Activated naive CD8-positive, alpha-beta T cell (primary cell): Measurements from ENCODE around the gene SLC20A1.
"Not testable (repeated sequence)": the region's sequence is repeated elsewhere in the genome, so short reads cannot be mapped to it uniquely, and the experiment has no call there.

ENCODE experiments used
- H3K27ac Mint-ChIP-seq: one replicate; pipeline ENCODE4 v1.8.0; 2021; ENCODE audit warnings: mixed read lengths
- H3K27me3 Mint-ChIP-seq: one replicate; pipeline ENCODE4 v1.8.0; 2021; ENCODE audit warnings: mixed read lengths
- H3K36me3 Mint-ChIP-seq: one replicate; pipeline ENCODE4 v1.8.0; 2021; ENCODE audit warnings: mixed read lengths
- H3K4me1 Mint-ChIP-seq: one replicate; pipeline ENCODE4 v1.8.0; 2021; ENCODE audit warnings: low read depth, mixed read lengths
- H3K4me3 Mint-ChIP-seq: one replicate; pipeline ENCODE4 v1.8.0; 2021; ENCODE audit warnings: mild to moderate bottlenecking, mixed read lengths
- H3K9me3 Mint-ChIP-seq: one replicate; pipeline ENCODE4 v1.8.0; 2021; ENCODE audit warnings: low read depth, mixed read lengths

The SLC20A1 gene

GRCh38 chr2:112615798-112616197 is 29.9 kb upstream of the SLC20A1 start:
- H3K36me3 Mint-ChIP-seq, H3K27ac Mint-ChIP-seq, H3K27me3 Mint-ChIP-seq, H3K4me1 Mint-ChIP-seq, H3K4me3 Mint-ChIP-seq, H3K9me3 Mint-ChIP-seq: not testable (repeated sequence)

- no peaks in the 10 kb centered on the region for H3K9me3 Mint-ChIP-seq
- peaks cover 4% of the 10 kb centered on the region for H3K36me3 Mint-ChIP-seq
- H3K4me1 Mint-ChIP-seq = no peaks in the 10 kb centered on the region
- H3K27me3 Mint-ChIP-seq = peaks cover 1% of the 10 kb centered on the region
- H3K27ac Mint-ChIP-seq = no peak overlapping the region
- H3K4me3 Mint-ChIP-seq = no peak overlapping the region
These were observed 27.4 kb upstream of the SLC20A1 start for GRCh38 chr2:112618383-112618782.

- Mint-ChIP-seq H3K36me3 (no peaks in the 10 kb centered on the region), H3K4me3 (no peak overlapping the region), H3K9me3 (no peaks in the 10 kb centered on the region), H3K4me1 (peaks cover 25% of the 10 kb centered on the region), H3K27ac (no peak overlapping the region), H3K27me3 (no peaks in the 10 kb centered on the region)
These were observed 23.8 kb upstream of the SLC20A1 start for GRCh38 chr2:112621790-112622527.

GRCh38 chr2:112622528-112622849 is 23.2 kb upstream of the SLC20A1 start:
- no peaks in the 10 kb centered on the region for H3K27me3 Mint-ChIP-seq
- no peak overlapping the region for H3K27ac Mint-ChIP-seq
- no peak overlapping the region for H3K4me3 Mint-ChIP-seq
- peaks cover 30% of the 10 kb centered on the region for H3K4me1 Mint-ChIP-seq
- H3K36me3 Mint-ChIP-seq = no peaks in the 10 kb centered on the region
- H3K9me3 Mint-ChIP-seq = no peaks in the 10 kb centered on the region

DNA sequence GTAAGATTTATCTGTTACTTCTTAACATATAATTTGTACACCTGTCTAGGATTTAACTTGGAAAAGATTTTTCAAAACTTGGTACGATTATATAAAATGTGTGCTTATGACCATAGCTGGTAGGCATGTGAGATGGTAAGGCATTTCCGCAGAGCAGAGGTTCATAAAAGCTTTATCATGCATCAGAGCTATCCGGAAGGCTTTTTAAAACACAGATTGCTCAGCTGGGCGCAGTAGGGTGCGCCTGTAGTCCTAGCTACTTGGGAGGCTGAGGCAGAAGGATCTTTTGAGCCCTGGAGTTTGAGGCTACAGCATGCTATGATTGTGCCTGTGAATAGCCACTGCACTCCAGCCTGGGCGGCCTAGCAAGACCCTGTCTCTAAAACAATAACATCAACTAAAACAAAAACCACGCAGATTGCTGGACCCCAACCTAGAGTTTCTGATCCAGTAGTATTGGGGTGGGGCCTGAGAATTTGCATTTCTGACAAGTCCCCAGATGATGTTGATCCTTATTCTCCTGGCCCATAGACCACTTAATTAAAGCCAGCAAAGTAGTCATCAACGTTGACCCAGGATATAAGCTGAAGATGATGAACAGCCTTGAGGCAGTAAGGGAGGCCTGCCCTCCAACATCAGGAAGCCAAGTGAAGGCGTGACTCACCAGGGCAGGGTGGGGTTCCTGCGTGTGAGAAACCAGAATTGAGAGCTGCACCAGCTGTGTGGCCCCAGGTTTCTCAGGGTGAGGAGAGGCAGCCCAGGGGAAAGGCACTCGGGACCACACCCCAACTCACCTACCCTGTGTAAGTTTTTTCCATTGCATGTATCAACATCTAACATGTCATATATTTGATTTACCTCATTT is 21.6 kb upstream of the SLC20A1 start:
- H3K27me3 Mint-ChIP-seq = no peaks in the 10 kb centered on the region
- no peak overlapping the region for H3K27ac Mint-ChIP-seq
- no peaks in the 10 kb centered on the region for H3K9me3 Mint-ChIP-seq
- peaks cover 42% of the 10 kb centered on the region for H3K4me1 Mint-ChIP-seq
- H3K36me3 Mint-ChIP-seq = no peaks in the 10 kb centered on the region
- H3K4me3 Mint-ChIP-seq = peak overlapping the region; percentile 42

- H3K27me3 Mint-ChIP-seq = no peaks in the 10 kb centered on the region
- H3K36me3 Mint-ChIP-seq = no peaks in the 10 kb centered on the region
- H3K27ac Mint-ChIP-seq = no peak overlapping the region
- peaks cover 55% of the 10 kb centered on the region for H3K4me1 Mint-ChIP-seq
- peak overlapping the region; percentile 13 for H3K4me3 Mint-ChIP-seq
- H3K9me3 Mint-ChIP-seq = no peaks in the 10 kb centered on the region
These were observed 20.1 kb upstream of the SLC20A1 start for GRCh38 chr2:112625474-112626114.

- Mint-ChIP-seq H3K4me1 (peaks cover 66% of the 10 kb centered on the region), H3K36me3 (no peaks in the 10 kb centered on the region), H3K9me3 (no peaks in the 10 kb centered on the region), H3K27me3 (no peaks in the 10 kb centered on the region), H3K4me3 (peak overlapping the region; percentile 52), H3K27ac (peak overlapping the region; percentile 22)
These were observed 19.1 kb upstream of the SLC20A1 start for GRCh38 chr2:112626604-112627059.

DNA sequence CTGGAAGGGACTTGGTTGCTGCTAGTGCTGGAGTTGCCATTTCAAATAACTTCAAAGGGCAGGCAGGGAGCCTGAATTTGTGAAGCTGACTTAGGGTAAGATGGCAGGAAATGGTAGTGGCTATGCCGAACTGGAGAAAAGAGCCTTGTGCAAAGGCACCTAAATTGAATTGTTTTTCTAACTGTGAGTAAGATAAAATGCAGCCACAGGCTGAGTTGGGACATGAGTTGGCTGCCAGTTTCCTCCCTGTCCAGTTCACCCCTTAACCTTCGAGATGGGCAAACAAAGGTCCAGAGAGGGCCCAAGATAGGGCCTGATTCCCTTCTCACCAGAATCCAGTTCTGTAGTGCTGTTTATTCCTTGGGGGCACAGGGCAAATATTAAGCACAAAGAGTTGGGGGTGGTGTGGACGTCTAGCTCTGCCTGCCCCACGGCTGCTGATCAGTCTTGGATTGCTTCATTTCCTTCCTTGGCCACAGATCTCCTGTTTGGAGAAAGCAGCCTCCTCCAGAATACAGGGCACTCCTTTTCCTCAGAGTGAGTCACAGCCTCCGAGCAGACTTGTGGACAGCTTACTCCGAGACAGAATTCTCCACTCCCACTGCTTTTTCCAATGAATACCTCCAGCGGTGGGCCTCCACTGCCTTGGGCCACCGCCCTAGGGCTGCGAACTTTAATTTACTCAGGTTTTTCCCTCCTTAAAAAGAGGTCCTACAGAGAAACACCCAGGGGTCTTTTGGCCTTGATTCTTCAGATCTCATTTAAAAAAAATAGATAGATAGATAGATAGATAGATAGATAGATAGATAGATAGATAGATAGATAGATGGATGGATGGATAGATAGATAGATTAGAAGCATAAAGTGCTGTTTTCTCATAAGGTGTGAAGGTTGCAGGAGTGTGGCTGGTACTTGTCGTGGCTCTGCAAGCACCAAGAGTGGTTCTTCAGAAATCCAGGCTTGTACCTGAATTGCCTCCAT is 18.4 kb upstream of the SLC20A1 start:
- peaks cover 72% of the 10 kb centered on the region for H3K4me1 Mint-ChIP-seq
- H3K27ac Mint-ChIP-seq = peak overlapping the region; percentile 22
- H3K36me3 Mint-ChIP-seq = no peaks in the 10 kb centered on the region
- no peaks in the 10 kb centered on the region for H3K27me3 Mint-ChIP-seq
- no peaks in the 10 kb centered on the region for H3K9me3 Mint-ChIP-seq
- peak overlapping the region; percentile 52 for H3K4me3 Mint-ChIP-seq

- H3K27me3 Mint-ChIP-seq = no peaks in the 10 kb centered on the region
- H3K27ac Mint-ChIP-seq = peak overlapping the region; percentile 46
- H3K9me3 Mint-ChIP-seq = no peaks in the 10 kb centered on the region
- H3K36me3 Mint-ChIP-seq = no peaks in the 10 kb centered on the region
- peaks cover 82% of the 10 kb centered on the region for H3K4me1 Mint-ChIP-seq
- peak overlapping the region; percentile 13 for H3K4me3 Mint-ChIP-seq
These were observed 16.5 kb upstream of the SLC20A1 start for GRCh38 chr2:112629224-112629623.

GRCh38 chr2:112629823-112630222 is 15.9 kb upstream of the SLC20A1 start:
- Mint-ChIP-seq H3K36me3 (no peaks in the 10 kb centered on the region), H3K4me3 (peak overlapping the region; percentile 27), H3K27me3 (no peaks in the 10 kb centered on the region), H3K9me3 (no peaks in the 10 kb centered on the region), H3K27ac (peak overlapping the region; percentile 46), H3K4me1 (peaks cover 82% of the 10 kb centered on the region)

DNA sequence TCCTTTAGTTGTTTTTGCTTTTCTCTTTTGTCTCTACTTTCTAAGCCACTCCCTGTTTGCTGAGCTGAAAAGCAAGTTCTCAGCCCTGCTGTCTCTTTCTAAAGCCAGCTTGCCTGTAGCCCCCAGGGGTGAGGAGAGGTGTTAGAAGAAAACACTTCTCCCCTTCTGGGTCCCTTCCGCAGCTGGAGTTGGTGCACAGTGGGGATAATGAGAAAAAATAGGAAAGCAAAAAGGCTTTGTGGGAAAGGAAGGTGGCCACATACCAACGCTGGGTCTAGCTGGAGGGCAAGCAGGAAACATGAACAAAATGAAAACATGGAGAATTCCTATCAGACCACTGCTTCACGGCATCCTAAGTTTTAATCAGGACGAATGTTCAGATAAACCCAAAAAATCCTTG is 15.5 kb upstream of the SLC20A1 start:
- Mint-ChIP-seq H3K4me3 (peak overlapping the region; percentile 59), H3K36me3 (no peaks in the 10 kb centered on the region)

GRCh38 chr2:112633708-112634107 is 12.0 kb upstream of the SLC20A1 start:
- H3K9me3 Mint-ChIP-seq = no peaks in the 10 kb centered on the region
- H3K4me1 Mint-ChIP-seq = peaks cover 78% of the 10 kb centered on the region
- H3K36me3 Mint-ChIP-seq = no peaks in the 10 kb centered on the region
- peak overlapping the region; percentile 63 for H3K4me3 Mint-ChIP-seq
- H3K27me3 Mint-ChIP-seq = no peaks in the 10 kb centered on the region
- no peak overlapping the region for H3K27ac Mint-ChIP-seq

More for the DNA sequence above, 15.5 kb upstream of the SLC20A1 start:
- peaks cover 86% of the 10 kb centered on the region for H3K4me1 Mint-ChIP-seq
- peak overlapping the region; percentile 84 for H3K27ac Mint-ChIP-seq
- H3K9me3 Mint-ChIP-seq = no peaks in the 10 kb centered on the region
- no peaks in the 10 kb centered on the region for H3K27me3 Mint-ChIP-seq

DNA sequence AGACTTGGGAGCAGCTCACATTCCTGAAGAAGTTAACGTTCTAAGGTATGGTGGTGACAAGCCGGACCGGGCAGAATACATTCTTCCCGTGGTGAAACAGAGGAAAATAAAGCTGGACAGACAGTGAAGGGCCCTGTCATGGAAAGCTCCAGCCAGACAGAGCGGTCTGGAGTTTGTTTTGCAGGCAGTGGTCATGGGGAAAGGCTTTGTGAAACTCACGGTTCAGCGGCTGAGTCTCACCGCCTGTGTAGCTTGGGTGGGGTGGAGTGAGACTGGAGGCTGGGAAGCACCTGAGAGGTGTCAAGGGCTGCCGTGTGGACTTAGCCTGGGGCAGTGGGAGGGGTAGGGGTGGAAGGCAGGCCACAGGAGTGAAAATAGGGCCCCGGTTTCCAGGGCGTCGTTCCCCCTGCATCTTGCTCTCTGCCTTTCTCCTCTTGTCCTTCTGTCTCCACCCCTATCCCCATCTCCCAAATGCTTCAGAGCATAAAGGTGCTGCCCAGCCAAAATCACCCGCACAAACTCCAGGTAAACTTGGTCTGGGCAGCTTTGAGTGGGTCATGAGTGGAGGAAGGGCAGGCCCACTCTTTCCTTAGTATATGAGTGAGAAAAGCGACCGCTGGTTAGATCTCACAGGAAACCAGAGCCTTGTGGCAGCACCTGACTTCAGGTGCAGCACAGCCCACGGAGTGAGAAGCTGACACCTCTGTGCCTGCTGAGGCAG is 11.4 kb upstream of the SLC20A1 start:
- peaks cover 72% of the 10 kb centered on the region for H3K4me1 Mint-ChIP-seq
- H3K36me3 Mint-ChIP-seq = no peaks in the 10 kb centered on the region
- peak overlapping the region; percentile 63 for H3K4me3 Mint-ChIP-seq
- no peaks in the 10 kb centered on the region for H3K9me3 Mint-ChIP-seq
- peak overlapping the region; percentile 34 for H3K27ac Mint-ChIP-seq
- no peaks in the 10 kb centered on the region for H3K27me3 Mint-ChIP-seq

DNA sequence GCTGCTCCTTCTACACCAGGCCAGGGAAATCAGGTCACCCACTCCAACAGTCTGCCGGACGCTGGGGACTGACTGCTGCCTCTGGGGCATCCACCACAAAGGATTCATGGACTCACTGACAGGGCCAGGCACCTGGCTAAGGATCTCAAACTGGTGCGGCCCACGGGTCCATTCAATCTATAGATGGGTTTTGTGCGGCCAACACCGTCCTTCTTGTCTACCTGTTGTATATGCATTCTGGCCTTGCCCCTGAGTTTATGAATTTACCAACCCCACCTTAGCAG is 10.9 kb upstream of the SLC20A1 start:
- Mint-ChIP-seq H3K4me1 (peaks cover 68% of the 10 kb centered on the region), H3K36me3 (no peaks in the 10 kb centered on the region), H3K27ac (peak overlapping the region; percentile 34), H3K9me3 (no peaks in the 10 kb centered on the region), H3K4me3 (peak overlapping the region; percentile 63), H3K27me3 (no peaks in the 10 kb centered on the region)
